MM.1S (cell line): ENCODE measurements around the gene MT2A.

Source experiments
- EZH2 ChIP-seq: fragments of 300-600 bp; sonication (generic); optimal IDR thresholded peaks from 2 replicates; pipeline ENCODE3; 2017; ENCODE audit warnings: low read depth, mild to moderate bottlenecking, antibody characterized with exemption, low read length, mixed read lengths
- TF ChIP-seq, protein P1 (sequence below): fragments of 300-600 bp; sonication (generic); IDR thresholded peaks from 2 replicates; pipeline ENCODE4 v1.5.1; 2016; ENCODE audit warnings: antibody characterized with exemption, low read length, mixed read lengths

GRCh38 chr16:56637814-56638750, 29.7 kb downstream of the MT2A start, which contains the start of gene MT1A:
- TF ChIP-seq EZH2: no peak
- TF ChIP-seq, protein P1, sequence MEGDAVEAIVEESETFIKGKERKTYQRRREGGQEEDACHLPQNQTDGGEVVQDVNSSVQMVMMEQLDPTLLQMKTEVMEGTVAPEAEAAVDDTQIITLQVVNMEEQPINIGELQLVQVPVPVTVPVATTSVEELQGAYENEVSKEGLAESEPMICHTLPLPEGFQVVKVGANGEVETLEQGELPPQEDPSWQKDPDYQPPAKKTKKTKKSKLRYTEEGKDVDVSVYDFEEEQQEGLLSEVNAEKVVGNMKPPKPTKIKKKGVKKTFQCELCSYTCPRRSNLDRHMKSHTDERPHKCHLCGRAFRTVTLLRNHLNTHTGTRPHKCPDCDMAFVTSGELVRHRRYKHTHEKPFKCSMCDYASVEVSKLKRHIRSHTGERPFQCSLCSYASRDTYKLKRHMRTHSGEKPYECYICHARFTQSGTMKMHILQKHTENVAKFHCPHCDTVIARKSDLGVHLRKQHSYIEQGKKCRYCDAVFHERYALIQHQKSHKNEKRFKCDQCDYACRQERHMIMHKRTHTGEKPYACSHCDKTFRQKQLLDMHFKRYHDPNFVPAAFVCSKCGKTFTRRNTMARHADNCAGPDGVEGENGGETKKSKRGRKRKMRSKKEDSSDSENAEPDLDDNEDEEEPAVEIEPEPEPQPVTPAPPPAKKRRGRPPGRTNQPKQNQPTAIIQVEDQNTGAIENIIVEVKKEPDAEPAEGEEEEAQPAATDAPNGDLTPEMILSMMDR: no peak
